GM12801 (cell line): Measurements from ENCODE around the gene ARHGEF10L.

Experiments used
- TF ChIP-seq, protein P1 (sequence below): IDR thresholded peaks from one replicate; pipeline ENCODE4 v1.5.1; 2011; ENCODE audit warnings: control low read depth; ENCODE audit not compliant: insufficient read length; ENCODE audit errors: extremely low read depth

ARHGEF10L gene

DNA sequence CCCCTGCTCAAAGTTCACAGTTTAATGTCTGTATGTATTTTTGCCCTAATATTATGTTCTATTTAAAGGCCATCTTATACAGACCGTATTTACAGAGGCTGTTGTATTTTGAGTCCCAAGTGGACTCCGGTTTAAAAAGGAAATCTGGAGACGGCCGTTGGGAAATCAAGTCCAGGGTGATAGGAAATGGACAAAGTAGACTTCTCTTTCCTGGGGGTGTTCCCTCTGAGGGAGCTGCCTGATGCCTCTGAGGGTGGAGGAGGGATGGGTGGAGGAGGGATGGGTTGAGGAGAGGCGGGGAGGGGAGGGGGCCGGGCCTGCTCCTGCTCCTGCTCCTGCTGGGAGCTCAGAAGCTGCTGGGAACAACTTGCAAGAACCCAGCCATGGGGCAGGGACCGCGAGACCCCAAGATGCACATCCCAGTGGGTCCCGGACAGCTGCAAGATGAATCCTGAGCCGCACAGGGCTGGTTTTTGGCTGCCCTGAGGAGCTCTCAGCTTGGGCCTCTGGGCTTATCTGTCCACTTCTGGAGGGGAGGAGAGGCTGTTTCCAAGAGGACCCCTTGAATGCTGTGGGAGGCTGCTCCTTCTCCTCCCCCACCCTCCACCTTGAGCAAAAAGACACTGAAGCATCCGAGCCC lies 203.6 kb downstream of the ARHGEF10L start:
- TF ChIP-seq, protein P1, sequence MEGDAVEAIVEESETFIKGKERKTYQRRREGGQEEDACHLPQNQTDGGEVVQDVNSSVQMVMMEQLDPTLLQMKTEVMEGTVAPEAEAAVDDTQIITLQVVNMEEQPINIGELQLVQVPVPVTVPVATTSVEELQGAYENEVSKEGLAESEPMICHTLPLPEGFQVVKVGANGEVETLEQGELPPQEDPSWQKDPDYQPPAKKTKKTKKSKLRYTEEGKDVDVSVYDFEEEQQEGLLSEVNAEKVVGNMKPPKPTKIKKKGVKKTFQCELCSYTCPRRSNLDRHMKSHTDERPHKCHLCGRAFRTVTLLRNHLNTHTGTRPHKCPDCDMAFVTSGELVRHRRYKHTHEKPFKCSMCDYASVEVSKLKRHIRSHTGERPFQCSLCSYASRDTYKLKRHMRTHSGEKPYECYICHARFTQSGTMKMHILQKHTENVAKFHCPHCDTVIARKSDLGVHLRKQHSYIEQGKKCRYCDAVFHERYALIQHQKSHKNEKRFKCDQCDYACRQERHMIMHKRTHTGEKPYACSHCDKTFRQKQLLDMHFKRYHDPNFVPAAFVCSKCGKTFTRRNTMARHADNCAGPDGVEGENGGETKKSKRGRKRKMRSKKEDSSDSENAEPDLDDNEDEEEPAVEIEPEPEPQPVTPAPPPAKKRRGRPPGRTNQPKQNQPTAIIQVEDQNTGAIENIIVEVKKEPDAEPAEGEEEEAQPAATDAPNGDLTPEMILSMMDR, result no peak

DNA sequence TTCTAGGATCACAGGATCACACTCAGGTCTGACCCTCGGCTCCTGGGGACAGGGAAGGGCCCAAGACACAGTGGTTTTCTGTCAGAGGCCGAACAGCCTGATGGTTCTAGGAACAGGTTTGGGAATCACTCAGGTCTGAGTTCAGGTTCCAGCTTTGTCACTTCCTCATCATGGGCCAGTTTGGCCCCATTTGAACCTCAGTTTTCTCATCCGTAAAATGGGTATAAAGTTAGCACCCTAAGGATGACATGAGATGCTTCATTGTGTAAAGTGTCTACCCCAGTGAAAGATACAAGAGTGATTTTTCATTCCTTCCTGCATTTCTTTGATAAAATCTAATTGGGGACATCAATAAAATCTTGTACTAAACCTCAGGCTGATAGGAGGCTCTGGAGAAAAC lies 204.4 kb downstream of the ARHGEF10L start:
- TF ChIP-seq, protein P1, result no peak

DNA sequence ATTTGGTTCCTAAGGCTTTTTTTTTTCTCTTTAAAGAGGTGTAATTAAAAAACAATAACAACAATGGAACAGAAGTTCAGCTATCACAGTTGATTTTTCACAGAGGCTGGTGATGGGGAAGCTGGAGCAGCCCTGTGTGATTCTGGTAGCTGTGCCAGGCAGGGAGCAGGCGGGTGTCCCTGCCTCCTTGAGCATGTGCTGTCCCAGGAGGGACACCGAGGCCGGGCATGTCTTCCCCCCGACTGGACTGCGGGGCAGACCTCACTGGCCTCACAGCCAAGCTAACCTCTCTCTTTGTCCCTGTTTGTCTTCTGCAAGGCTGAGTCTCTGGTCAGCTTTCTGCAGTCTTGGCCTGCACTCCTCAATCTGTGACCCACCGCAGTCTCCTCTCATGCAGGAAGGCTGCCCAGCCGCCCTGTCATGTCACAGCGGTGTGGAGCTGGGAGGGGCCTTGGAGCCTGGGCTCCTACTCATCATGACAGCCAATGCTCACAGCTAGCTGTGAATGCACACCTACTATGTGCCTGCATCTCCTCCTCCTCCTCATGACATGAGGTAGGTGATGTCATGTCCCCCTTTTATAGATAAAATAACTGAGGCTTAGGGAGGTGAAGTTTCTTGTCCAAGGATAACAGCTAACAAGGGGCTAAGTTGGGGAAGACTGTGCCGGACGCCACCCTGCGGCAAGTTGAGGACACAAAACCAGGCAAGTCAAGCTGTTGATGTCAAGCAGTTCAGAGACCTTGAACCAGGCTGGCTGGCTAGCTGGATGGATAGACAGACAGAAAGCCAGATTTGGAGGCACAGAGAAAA lies 205.4 kb downstream of the ARHGEF10L start:
- TF ChIP-seq, protein P1, result no peak

DNA sequence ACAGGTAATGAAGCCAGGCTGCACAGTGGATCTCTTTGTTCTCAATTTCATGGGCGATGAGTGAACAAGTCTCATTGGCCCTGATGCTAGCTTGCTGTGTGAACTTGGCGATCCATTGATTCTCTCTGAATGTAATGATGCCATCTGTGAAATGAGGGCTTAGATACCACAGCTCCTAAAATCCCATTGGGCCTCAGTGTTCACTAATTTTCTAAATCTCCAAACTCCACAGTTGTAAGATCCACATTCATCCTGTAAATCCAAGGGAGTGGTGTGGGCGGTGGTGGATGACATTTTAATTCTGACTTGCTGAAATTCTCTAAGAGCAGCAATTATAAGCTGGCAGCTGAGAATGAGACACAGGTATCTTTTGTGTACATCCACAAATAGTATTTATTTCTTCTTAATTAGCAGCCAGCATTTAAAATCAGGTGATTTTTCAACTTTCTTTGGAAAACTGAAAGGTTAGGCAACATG lies 206.0 kb downstream of the ARHGEF10L start:
- TF ChIP-seq, protein P1, result no peak

DNA sequence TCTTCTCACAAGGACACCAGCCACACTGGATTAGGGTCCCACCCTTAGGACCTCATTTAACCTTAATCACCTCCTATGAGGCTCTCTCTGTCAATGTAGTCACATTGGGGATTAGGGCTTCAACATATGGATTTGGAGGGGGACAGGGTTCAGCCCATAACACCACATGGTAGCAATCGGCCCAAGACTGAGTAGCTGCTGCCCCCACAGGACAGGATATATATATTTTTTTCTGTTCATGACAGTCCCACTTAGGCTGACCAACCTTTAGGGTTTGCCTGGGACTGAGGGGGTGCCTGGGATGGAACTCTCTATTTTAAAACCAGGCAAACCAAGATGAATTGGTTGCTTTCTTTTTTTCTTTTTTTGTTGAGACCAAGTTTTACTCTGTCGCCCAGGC lies 207.4 kb downstream of the ARHGEF10L start:
- TF ChIP-seq, protein P1, result no peak
